ENCODE data around the gene DDX3X. TPM values are rescaled to one million over a fixed set of nuclear protein-coding genes. Genes with fewer than 3 reads are reported as not detected.
A peak's percentile ranks its signal among the peaks of the same experiment; 100 is the strongest.

The DDX3X gene
- total and polyA plus RNA-seq, 2 donors (not counting 1 experiment from before 2014, with no cell fraction given): 97.6 to 216 TPM

- TF ChIP-seq CTCF (conservative IDR thresholded peaks at IDR 0.05 in 1 of 2, IDR thresholded peaks at IDR 0.05 in 1 of 2; ENCODE audit: low read depth in 1 of 2, low read length in 2 of 2) (no peak), EZH2 (IDR thresholded peaks at IDR 0.05; ENCODE audit: low read length, missing control alignments) (no peak)
- no peaks in the 10 kb centered on the region for H3K4me1 ChIP-seq (ENCODE audit: control insufficient read depth, extremely low read depth, insufficient read depth, low read length)
- no peak overlapping the region for H2AFZ ChIP-seq (ENCODE audit: low read length)
- H3K27me3 ChIP-seq (ENCODE audit: control insufficient read depth, insufficient read depth, low read length): no peaks in the 10 kb centered on the region
- no peaks in the 10 kb centered on the region for H3K36me3 ChIP-seq (ENCODE audit: control insufficient read depth, insufficient read depth, low read length)
- DNase-seq (ENCODE audit: low read depth in 2 of 2): peak in 1 of 2 donors; percentile 45
- no peak overlapping the region for H3K27ac ChIP-seq (ENCODE audit: insufficient read depth, low read length)
- no peak overlapping the region for H3K9ac ChIP-seq (ENCODE audit: insufficient read depth, low read length)
- no peaks in the 10 kb centered on the region for H3K9me3 ChIP-seq (ENCODE audit: control insufficient read depth, insufficient read depth, low read depth, low read length)
- H4K20me1 ChIP-seq (ENCODE audit: control insufficient read depth, extremely low read depth, insufficient read depth, low read length): no peaks in the 10 kb centered on the region
- H3K4me3 ChIP-seq (replicated peaks in 1 of 4; ENCODE audit: control extremely low read depth in 1 of 4, insufficient read depth in 1 of 4, low read depth in 3 of 4, low read length in 4 of 4): no peak overlapping the region
- no peak overlapping the region for H3K4me2 ChIP-seq (ENCODE audit: extremely low read depth, insufficient read depth, low read length)
- H3K79me2 ChIP-seq (ENCODE audit: control insufficient read depth, insufficient read depth, low read length): no peaks in the 10 kb centered on the region
These were observed 72.2 kb downstream of the DDX3X start for GRCh38 chrX:41406201-41406600.

- Histone ChIP-seq H2AFZ (ENCODE audit: low read length) (no peak overlapping the region), H4K20me1 (ENCODE audit: control insufficient read depth, extremely low read depth, insufficient read depth, low read length) (no peaks in the 10 kb centered on the region), H3K79me2 (ENCODE audit: control insufficient read depth, insufficient read depth, low read length) (no peaks in the 10 kb centered on the region), H3K27me3 (ENCODE audit: control insufficient read depth, insufficient read depth, low read length) (no peaks in the 10 kb centered on the region), H3K36me3 (ENCODE audit: control insufficient read depth, insufficient read depth, low read length) (no peaks in the 10 kb centered on the region), H3K4me2 (ENCODE audit: extremely low read depth, insufficient read depth, low read length) (no peak overlapping the region), H3K4me3 (replicated peaks in 1 of 4; ENCODE audit: control extremely low read depth in 1 of 4, insufficient read depth in 1 of 4, low read depth in 3 of 4, low read length in 4 of 4) (no peak overlapping the region), H3K4me1 (ENCODE audit: control insufficient read depth, extremely low read depth, insufficient read depth, low read length) (no peaks in the 10 kb centered on the region), H3K9me3 (ENCODE audit: control insufficient read depth, insufficient read depth, low read depth, low read length) (no peaks in the 10 kb centered on the region), H3K9ac (ENCODE audit: insufficient read depth, low read length) (no peak overlapping the region), H3K27ac (ENCODE audit: insufficient read depth, low read length) (no peak overlapping the region)
- DNase-seq (ENCODE audit: low read depth in 2 of 2): no peak
- TF ChIP-seq EZH2 (IDR thresholded peaks at IDR 0.05; ENCODE audit: low read length, missing control alignments) (no peak), CTCF (conservative IDR thresholded peaks at IDR 0.05 in 1 of 2, IDR thresholded peaks at IDR 0.05 in 1 of 2; ENCODE audit: low read depth in 1 of 2, low read length in 2 of 2) (no peak)
These were observed 73.9 kb downstream of the DDX3X start for GRCh38 chrX:41407816-41408215.

- DNase-seq (ENCODE audit: low read depth in 2 of 2): no peak
These were observed 74.6 kb downstream of the DDX3X start for GRCh38 chrX:41408576-41408975.

More at GRCh38 chrX:41408576-41408975, 74.6 kb downstream of the DDX3X start:
- Histone ChIP-seq H3K4me2 (ENCODE audit: extremely low read depth, insufficient read depth, low read length) (no peak overlapping the region), H3K9me3 (ENCODE audit: control insufficient read depth, insufficient read depth, low read depth, low read length) (no peaks in the 10 kb centered on the region), H4K20me1 (ENCODE audit: control insufficient read depth, extremely low read depth, insufficient read depth, low read length) (no peaks in the 10 kb centered on the region), H3K27ac (ENCODE audit: insufficient read depth, low read length) (no peak overlapping the region), H2AFZ (ENCODE audit: low read length) (no peak overlapping the region), H3K79me2 (ENCODE audit: control insufficient read depth, insufficient read depth, low read length) (no peaks in the 10 kb centered on the region), H3K36me3 (ENCODE audit: control insufficient read depth, insufficient read depth, low read length) (no peaks in the 10 kb centered on the region), H3K9ac (ENCODE audit: insufficient read depth, low read length) (no peak overlapping the region), H3K4me3 (replicated peaks in 1 of 4; ENCODE audit: control extremely low read depth in 1 of 4, insufficient read depth in 1 of 4, low read depth in 3 of 4, low read length in 4 of 4) (no peak overlapping the region), H3K4me1 (ENCODE audit: control insufficient read depth, extremely low read depth, insufficient read depth, low read length) (no peaks in the 10 kb centered on the region), H3K27me3 (ENCODE audit: control insufficient read depth, insufficient read depth, low read length) (no peaks in the 10 kb centered on the region)
- TF ChIP-seq EZH2 (IDR thresholded peaks at IDR 0.05; ENCODE audit: low read length, missing control alignments) (no peak), CTCF (conservative IDR thresholded peaks at IDR 0.05 in 1 of 2, IDR thresholded peaks at IDR 0.05 in 1 of 2; ENCODE audit: low read depth in 1 of 2, low read length in 2 of 2) (no peak)

Measured in fibroblast of lung (primary cell).